ENCODE data around the gene CTCFL. TPM values are rescaled to one million over a fixed set of nuclear protein-coding genes. Genes with fewer than 3 reads are reported as not detected.
"Not testable (repeated sequence)": the region's sequence is repeated elsewhere in the genome, so short reads cannot be mapped to it uniquely, and the experiment has no call there.

CTCFL gene
- polyA plus RNA-seq, 3 donors from 2014 or later = not detected

DNA sequence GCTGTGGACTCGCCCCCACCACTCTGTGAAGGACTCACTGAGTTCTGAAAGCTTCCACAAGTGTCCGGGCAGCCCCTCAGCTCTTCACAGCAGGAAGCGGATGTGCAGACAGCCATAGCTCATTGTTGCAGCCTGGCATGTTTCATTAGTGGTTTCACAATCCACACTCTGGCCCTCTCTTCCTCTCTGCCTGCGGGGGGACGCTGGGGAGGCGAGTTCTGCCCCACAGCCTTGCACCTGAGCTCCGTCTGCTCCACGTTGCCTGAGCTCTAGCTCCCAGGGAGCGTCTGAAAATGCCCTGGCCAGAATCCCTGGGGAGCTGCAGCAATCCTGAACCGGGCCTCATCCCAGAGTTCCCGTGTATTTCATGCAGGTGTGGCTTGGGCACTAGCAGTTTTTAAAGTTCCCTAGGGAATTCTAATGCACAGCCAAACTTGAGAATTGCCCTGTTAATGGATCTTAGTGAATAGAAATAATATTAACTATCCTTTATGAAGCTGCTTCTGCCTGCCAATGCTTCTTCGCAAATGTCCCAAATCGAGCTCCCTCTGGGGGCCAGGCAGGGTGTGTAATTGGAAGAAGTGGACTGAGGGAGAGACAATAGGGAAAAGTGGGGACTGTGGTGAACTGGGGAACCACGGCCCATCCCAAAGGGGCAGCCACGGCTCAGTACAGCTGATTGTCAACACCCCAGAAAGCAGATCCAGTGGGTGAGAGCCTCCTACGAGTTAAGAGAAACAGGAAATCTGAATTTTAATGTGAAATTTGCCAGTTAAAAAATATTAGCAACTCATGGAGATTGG is 51.5 kb downstream of the CTCFL start:
- Mint-ChIP-seq H3K4me3 (peak overlapping the region; percentile 47 to 74 (median 65)), H3K27me3 (ENCODE audit: low read depth in 3 of 3) (peaks cover 0 to 3% (median 1%) of the 10 kb centered on the region in 3 donors), H3K27ac (peak overlapping the region; percentile 50 to 87 (median 64)), H3K4me1 (peaks cover 54 to 55% of the 10 kb centered on the region in 2 donors), H3K36me3 (no peaks in the 10 kb centered on the region), H3K9me3 (no peaks in the 10 kb centered on the region)
- DNase-seq = peak; percentile 55 to 58 (median 55)

DNA sequence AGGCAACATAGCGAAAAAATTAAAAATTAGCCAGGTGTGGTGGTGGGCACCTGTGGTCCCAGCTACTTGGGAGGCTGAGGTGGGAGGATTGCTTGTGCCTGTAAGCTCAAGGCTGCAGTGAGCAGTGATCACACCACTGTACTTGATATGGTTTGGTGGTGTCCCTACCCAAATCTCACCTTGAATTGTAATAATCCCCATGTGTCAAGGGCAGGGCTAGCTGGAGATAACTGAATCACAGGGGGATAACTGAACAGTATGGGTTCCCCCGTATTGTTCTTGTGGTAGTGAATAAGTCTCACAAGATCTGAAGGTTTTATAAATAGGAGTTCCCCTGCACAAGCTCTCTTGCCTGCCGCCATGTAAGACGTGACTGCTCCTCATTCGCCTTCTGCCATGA is 52.5 kb downstream of the CTCFL start:
- not testable (repeated sequence) for H3K36me3 Mint-ChIP-seq; H3K9me3 Mint-ChIP-seq; DNase-seq; H3K4me3 Mint-ChIP-seq; H3K27me3 Mint-ChIP-seq (ENCODE audit: low read depth in 3 of 3)
- Mint-ChIP-seq H3K27ac (peak overlapping the region in 5 of 6 donors; percentile 15 to 87 (median 31)), H3K4me1 (peaks cover 54 to 55% of the 10 kb centered on the region in 2 donors)

DNA sequence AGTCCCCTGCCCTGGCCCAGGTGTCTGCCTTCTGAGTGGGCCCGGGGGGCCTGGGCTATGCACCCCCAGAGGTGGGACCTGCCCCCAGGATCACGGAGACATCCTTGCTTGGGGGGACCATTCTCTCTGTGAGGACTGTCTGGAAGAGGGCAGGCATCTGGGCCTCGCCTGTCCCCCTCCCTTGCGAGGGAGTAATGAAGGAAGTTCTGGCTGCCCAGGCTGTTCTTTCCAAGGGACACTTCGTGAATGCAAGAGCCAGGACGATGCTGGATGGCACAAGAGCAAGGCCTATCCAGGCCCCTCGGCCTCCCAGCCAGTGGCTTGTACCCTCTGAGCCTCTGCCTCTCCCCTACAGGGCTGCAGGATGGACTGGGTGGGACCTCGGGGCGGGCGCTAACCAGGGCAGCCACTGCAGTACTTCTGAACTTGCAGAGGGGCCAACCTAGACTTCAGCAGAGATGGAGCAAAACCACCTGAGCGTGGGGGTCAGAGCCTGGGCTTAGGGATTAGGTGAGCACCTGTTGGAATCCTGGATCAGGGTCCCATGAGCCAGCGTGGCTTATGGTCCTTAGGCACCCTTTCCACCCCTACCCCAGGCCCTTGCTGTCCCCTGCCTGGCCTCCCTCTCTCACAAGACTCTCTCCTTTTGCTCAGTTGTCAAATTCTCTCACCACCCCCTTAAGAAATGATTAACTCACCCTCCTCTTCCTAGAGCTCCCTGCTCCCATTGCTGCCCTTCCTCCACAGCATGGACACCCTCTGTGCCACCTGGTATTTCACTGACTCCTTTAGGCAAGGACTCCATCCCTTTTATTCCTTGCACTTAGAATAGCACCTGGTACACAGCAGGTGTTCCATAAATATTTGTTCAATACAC is 53.2 kb downstream of the CTCFL start:
- peaks cover 54 to 55% of the 10 kb centered on the region in 2 donors for H3K4me1 Mint-ChIP-seq
- H3K27ac Mint-ChIP-seq = peak overlapping the region in 4 of 6 donors; percentile 49 to 87 (median 57)
- H3K4me3 Mint-ChIP-seq = no peak overlapping the region
- H3K9me3 Mint-ChIP-seq = no peaks in the 10 kb centered on the region
- DNase-seq = no peak
- peaks cover 0 to 3% (median 1%) of the 10 kb centered on the region in 3 donors for H3K27me3 Mint-ChIP-seq (ENCODE audit: low read depth in 3 of 3)
- H3K36me3 Mint-ChIP-seq = no peaks in the 10 kb centered on the region

DNA sequence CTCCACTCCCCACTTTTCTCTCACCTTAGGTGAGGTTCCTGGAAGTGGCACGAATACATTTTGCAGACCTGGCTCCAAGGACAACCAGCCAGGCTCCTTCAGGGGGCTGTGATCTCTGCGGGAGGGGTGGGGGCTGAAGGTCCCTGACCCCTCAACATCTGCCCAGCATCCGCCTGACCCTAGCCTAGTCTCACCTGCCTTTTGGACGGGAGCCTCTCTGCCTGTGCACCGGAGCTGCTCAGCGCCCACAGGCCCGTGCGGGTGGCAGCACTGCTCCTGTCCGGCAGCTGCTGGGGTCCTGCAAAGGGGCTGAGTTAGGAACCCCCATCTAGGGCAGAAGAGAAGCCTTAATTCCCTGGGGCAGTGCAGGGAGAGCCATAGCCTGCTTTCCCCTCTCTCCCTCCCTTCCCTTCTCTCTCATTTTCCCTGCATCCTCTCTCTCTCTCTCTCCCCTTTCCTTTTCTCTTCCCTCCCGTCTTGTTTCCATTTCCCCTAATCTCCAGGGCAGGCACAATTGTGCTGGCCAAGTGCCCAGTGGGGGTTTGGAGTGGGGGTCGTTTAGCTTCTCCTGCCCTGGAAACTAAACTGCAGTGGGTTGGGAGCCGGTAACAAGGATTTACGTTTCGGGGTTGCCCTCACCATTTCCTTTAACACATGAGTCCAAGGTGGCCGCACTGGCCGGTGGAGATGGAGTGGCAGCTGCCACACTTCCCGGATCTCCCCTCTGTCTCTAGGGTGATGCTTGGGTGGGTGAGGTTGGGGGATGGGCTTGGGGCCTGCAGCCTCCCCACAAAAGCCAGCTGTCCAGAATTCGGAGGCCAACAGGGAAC is 54.1 kb downstream of the CTCFL start:
- Mint-ChIP-seq H3K9me3 (no peaks in the 10 kb centered on the region), H3K4me3 (no peak overlapping the region), H3K27ac (peak overlapping the region in 3 of 6 donors; percentile 46 to 57 (median 49)), H3K27me3 (ENCODE audit: low read depth in 3 of 3) (peaks cover 0 to 3% (median 1%) of the 10 kb centered on the region in 3 donors), H3K36me3 (no peaks in the 10 kb centered on the region), H3K4me1 (peaks cover 48 to 50% of the 10 kb centered on the region in 2 donors)
- no peak for DNase-seq

DNA sequence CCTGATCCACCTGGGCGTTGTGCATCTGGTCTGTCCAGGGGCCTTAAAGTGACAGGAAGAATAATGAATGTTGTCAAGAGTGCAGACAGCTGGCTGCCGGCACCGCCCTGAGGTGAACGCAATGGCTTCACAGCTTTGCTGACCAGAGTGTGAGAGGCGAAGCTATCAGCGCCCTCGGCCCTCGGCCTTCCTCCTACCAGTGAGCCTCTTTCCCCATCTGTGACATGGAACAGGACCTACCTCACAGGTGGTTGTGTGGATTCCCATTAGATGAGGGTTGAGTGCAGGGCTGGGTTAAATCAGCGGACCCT is 54.8 kb downstream of the CTCFL start:
- Mint-ChIP-seq H3K4me1 (peaks cover 41 to 44% of the 10 kb centered on the region in 2 donors), H3K27me3 (ENCODE audit: low read depth in 3 of 3) (peaks cover 0 to 4% (median 2%) of the 10 kb centered on the region in 3 donors), H3K36me3 (no peaks in the 10 kb centered on the region), H3K9me3 (no peaks in the 10 kb centered on the region), H3K27ac (peak overlapping the region in 2 of 6 donors; percentile 56 to 57), H3K4me3 (no peak overlapping the region)
- DNase-seq = no peak

DNA sequence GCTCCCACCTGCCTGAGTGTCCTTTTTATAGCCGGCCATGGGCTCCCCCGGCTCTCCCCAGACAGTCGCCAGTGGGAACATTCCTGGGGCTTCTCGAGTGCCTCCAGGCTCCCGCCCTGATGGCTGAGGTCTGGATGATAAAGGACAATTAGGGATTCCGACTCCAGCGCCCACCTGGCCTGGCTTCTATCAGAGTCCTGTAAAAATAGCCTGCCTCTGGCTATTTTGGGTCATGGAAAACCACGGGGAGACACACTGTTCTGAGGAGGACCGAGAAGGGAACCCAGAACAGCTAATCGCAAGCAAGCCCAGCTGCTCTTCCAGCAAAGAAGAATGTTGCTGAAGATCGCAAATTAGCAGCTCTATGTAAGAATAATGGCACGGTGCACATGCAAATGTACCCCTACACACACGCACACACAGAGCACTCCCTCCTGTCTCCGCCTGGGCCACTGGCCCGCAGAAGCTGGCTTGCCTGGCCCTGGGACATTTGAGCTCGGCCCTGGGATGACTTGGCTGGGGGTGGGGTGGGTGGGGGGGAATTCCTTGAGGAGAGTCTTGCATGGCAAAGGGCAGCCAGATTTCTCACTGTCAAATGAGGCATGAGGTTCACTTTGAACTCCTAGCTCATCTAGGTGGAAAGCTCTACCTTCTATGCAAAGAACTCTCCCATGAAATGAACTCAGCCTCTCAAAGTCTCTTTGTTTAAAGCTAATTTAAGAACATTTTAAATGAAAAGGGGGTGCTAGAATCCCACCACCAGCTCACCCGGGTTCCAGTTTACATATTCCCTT is 55.3 kb downstream of the CTCFL start:
- Mint-ChIP-seq H3K27ac (peak overlapping the region in 2 of 6 donors; percentile 56 to 57), H3K4me1 (peaks cover 38 to 40% of the 10 kb centered on the region in 2 donors), H3K27me3 (ENCODE audit: low read depth in 3 of 3) (peaks cover 2 to 4% (median 3%) of the 10 kb centered on the region in 3 donors), H3K4me3 (no peak overlapping the region), H3K9me3 (no peaks in the 10 kb centered on the region), H3K36me3 (no peaks in the 10 kb centered on the region)
- no peak for DNase-seq

DNA sequence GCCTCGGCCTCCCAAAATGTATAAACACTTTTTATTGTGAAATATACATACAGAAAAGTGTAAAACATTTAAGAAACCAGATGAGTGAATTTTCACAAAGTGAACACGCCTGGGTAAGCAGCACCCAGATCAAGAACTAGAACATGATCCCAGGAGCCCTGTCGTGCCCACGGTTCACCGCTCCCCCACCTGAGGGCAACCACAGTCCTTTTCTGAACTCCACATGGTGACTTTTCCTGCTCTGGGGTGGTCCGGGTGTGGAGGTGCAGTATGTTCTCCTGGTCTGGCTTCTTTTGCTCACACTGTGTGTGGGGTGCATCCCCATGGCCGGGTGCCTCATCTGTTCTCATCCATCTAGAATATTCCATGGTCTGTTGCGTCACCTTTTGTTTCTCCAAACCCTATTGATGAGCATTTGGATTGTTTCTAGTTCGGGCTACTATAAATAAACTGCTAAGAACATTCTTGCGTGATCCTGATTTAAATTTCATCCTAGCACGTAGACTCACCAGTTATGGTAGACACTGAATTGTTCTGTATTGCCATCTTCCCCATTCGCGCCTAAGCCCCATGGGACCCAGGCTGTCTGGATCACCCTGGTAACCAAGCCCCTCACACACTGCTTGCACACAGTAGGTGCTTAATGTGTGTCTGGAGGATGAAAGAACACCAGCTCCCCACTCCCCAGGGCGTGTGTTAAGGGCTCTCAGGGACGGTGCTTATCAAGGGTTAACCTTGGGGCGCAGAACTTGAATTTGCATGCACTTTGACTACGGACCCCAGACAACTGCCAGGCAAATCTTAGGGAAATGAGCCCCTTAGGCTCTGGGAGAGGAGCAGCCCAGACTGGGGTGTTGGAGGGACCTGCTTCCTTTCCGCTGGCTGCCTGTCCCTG is 56.2 kb downstream of the CTCFL start:
- H3K36me3 Mint-ChIP-seq = no peaks in the 10 kb centered on the region
- no peak for DNase-seq
- no peak overlapping the region for H3K4me3 Mint-ChIP-seq
- peaks cover 3 to 4% (median 4%) of the 10 kb centered on the region in 3 donors for H3K27me3 Mint-ChIP-seq (ENCODE audit: low read depth in 3 of 3)
- no peaks in the 10 kb centered on the region for H3K9me3 Mint-ChIP-seq
- no peak overlapping the region for H3K27ac Mint-ChIP-seq
- H3K4me1 Mint-ChIP-seq = peaks cover 30 to 32% of the 10 kb centered on the region in 2 donors

DNA sequence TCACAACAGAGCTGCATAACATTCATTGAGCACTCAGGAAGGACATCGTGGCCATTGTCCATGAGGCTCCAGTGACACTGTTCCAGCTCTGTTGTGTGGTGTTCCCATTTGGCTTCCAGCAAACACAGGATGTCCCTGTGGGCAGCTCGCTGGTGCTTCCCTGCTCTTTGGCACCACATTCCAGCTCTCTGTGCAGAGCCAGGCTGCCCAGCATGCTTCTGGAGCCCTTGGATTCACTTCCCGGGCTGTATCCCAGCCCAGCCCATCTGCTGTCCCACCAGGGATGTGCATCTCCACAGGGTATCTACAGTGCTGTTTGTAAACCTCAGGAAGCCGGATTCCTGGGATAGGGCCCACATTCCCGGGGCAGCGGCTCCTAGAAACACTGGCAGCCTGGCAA is 57.2 kb downstream of the CTCFL start:
- Mint-ChIP-seq H3K4me3 (no peak overlapping the region), H3K4me1 (peaks cover 20 to 22% of the 10 kb centered on the region in 2 donors), H3K27ac (no peak overlapping the region), H3K9me3 (no peaks in the 10 kb centered on the region), H3K27me3 (ENCODE audit: low read depth in 3 of 3) (peaks cover 3 to 4% (median 4%) of the 10 kb centered on the region in 3 donors), H3K36me3 (no peaks in the 10 kb centered on the region)
- no peak for DNase-seq

DNA sequence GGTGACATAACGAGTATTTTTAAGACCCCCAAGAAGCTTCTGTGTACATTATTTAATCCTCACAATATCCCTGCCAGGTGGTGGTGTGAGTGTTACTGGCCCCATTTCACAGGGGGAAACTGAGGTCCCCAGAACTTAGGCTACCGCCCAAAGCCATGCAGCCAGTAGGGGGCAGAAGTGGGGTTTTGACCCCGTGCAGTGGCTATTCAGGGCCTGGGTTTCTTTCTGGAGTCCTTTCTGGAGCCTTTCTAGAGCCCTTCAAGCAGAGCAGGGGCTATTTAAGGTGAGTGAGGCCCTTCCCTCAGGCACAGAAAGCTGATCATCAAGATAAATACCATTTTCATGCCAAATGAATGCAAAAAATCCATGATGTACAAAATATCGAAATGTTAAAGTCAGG is 59.0 kb downstream of the CTCFL start:
- H3K9me3 Mint-ChIP-seq = no peaks in the 10 kb centered on the region
- DNase-seq = no peak
- no peaks in the 10 kb centered on the region for H3K36me3 Mint-ChIP-seq
- peaks cover 3 to 8% (median 4%) of the 10 kb centered on the region in 3 donors for H3K27me3 Mint-ChIP-seq (ENCODE audit: low read depth in 3 of 3)
- no peak overlapping the region for H3K27ac Mint-ChIP-seq
- peaks cover 11% of the 10 kb centered on the region in 2 donors for H3K4me1 Mint-ChIP-seq
- no peak overlapping the region for H3K4me3 Mint-ChIP-seq

DNA sequence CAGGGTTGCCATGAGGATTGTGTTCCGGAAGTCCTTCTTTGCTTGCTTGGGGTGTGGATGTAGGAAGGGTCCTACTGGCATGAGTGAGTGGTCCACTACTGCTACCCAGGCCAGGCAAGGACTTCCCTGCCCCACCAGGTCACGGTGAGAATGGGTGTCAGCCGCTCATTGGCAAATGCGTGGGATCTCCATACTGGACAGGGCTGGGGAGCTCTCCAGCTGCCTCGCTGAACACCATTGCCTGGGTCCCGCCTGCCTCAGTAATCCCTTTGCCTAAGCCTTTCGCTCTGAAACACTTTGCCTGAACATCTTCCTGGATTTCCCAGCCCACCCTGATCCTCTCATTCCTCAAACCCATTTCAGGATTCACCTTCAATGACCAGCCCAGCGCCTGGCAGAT is 59.5 kb downstream of the CTCFL start:
- Mint-ChIP-seq H3K27me3 (ENCODE audit: low read depth in 3 of 3) (peaks cover 3 to 8% (median 4%) of the 10 kb centered on the region in 3 donors), H3K27ac (peak overlapping the region in 1 of 6 donors; percentile 36), H3K9me3 (no peaks in the 10 kb centered on the region), H3K4me3 (no peak overlapping the region), H3K4me1 (peaks cover 7 to 8% of the 10 kb centered on the region in 2 donors), H3K36me3 (no peaks in the 10 kb centered on the region)
- no peak for DNase-seq

DNA sequence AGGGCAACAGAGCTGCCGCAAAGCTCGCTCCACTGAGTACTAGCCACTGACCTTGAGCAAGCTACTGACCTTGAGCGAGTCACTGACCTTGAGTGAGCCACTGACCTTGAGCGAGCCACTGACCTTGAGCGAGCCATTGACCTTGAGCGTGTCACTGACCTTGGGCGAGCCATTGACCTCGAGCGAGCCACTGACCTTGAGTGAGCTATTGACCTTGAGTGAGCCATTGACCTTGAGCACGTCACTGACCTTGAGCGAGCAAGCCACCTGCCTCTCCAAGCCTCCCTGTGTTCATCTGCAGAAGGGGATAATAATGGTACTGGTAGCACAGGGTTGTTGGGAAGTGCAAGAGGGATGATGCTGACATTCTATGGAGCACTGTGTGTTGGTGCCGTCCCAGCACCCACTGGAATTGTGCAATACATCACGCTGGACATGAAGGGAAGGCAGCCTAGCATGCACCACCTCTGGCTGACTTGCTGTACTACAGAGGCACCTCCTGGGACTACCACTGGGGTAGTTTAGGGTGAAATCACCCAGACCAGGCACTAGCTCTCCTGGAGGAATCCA is 60.2 kb downstream of the CTCFL start:
- Mint-ChIP-seq H3K4me1 (peaks cover 0 to under 1% of the 10 kb centered on the region in 2 donors), H3K4me3 (no peak overlapping the region), H3K27ac (no peak overlapping the region), H3K9me3 (no peaks in the 10 kb centered on the region), H3K36me3 (no peaks in the 10 kb centered on the region), H3K27me3 (ENCODE audit: low read depth in 3 of 3) (peaks cover 3 to 8% (median 4%) of the 10 kb centered on the region in 3 donors)
- DNase-seq = no peak

DNA sequence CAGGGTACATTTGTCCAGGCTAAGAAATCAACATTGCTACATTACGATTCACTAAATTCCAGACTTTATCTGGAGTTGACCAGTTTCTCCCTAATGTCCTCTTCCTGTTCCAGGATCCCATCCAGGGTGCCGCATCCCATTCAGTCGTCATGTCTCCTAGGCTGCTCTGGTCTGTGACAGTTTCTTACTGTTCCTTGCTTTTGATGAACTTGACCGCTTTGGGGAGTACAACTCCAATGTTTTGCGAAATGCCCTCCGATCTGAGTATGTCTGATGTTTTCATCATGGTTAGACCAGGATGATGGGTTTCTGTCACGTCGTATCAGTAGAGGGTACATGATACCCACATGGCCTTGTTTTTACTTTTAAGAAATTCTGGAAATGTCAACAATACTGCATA is 62.2 kb downstream of the CTCFL start:
- H3K27me3 Mint-ChIP-seq (ENCODE audit: low read depth in 3 of 3) = peaks cover 3 to 6% (median 4%) of the 10 kb centered on the region in 3 donors

More for the DNA sequence above, 62.2 kb downstream of the CTCFL start:
- DNase-seq = no peak
- Mint-ChIP-seq H3K27ac (peak overlapping the region in 1 of 6 donors; percentile 16), H3K36me3 (no peaks in the 10 kb centered on the region), H3K4me3 (no peak overlapping the region), H3K4me1 (no peaks in the 10 kb centered on the region), H3K9me3 (no peaks in the 10 kb centered on the region)
